ENCODE results near the gene NDUFS3.
A peak's percentile ranks its signal among the peaks of the same experiment; 100 is the strongest.

DNA sequence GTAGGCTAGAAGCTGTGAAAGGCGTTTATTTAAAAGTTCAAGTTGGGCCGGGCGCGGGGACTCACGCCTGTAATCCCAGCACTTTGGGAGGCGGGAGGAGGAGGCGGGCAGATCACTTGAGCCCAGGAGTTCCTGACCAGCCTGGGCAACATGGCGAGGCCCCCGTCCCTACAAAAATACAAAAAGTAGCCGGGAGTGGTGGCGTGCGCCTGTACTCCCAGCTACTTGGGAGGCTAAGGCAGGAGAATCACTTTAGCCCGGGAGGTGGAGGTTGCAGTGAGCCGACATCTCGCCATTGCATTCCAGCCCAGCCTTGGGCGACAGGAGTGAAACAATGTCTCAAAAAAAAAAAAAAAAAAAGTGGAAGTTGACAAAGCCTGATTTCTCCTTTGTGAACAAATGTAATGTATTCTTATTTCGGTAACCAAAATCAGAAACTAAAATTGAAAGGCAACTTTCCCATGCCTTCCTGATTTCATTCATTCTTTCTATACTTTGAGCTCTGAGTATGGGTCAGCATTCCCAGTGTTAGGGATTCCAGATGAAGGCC, 12.7 kb upstream of the NDUFS3 start:
- no peak for TF ChIP-seq RCOR2 (CRISPR knock-in tag; IDR thresholded peaks at IDR 0.05)
- no peak for TF ChIP-seq ZFP37 (CRISPR knock-in tag; IDR thresholded peaks at IDR 0.05; ENCODE audit: borderline replicate concordance)
- peak; percentile 10 for TF ChIP-seq YY1 (IDR thresholded peaks at IDR 0.05; ENCODE audit: insufficient read depth, insufficient replicate concordance, low read depth, low read length)
- TF ChIP-seq GABPA (IDR thresholded peaks at IDR 0.05; ENCODE audit: low read depth, low read length): no peak
- no peak for TF ChIP-seq GABPA (CRISPR knock-in tag; IDR thresholded peaks at IDR 0.05; ENCODE audit: low read depth)
- TF ChIP-seq RAD21 (CRISPR knock-in tag; IDR thresholded peaks at IDR 0.05): no peak
- TF ChIP-seq ZNF792 (CRISPR knock-in tag; IDR thresholded peaks at IDR 0.05): no peak
- TF ChIP-seq IRF9 (CRISPR knock-in tag; IDR thresholded peaks at IDR 0.05; ENCODE audit: borderline replicate concordance): no peak
- TF ChIP-seq SP1 (IDR thresholded peaks at IDR 0.05): no peak
- no peak for TF ChIP-seq SP1 (CRISPR knock-in tag; IDR thresholded peaks at IDR 0.05)
- no peak for TF ChIP-seq PBX3 (CRISPR knock-in tag; IDR thresholded peaks at IDR 0.05; ENCODE audit: borderline replicate concordance)
- no peak for TF ChIP-seq FOXJ3 (CRISPR knock-in tag; IDR thresholded peaks at IDR 0.05; ENCODE audit: borderline replicate concordance)
- TF ChIP-seq NBN (conservative IDR thresholded peaks at IDR 0.05): no peak

Measured in HepG2 (cell line).